Stimulated activated CD8-positive, alpha-beta memory T cell treated with anti-CD3 and anti-CD28 coated beads, Interleukin-15, amount 100 ng/mL, for 1 hour (primary cell): ENCODE measurements around the gene SLC44A1.
"Not testable (repeated sequence)": the region's sequence is repeated elsewhere in the genome, so short reads cannot be mapped to it uniquely, and the experiment has no call there.

Experiments
- DNase-seq: peaks from one replicate; pipeline ENCODE4 v3.0.0-alpha.2; 2020; ENCODE audit warnings: low read depth

The SLC44A1 gene

GRCh38 chr9:105242557-105242956 is 1.9 kb upstream of the SLC44A1 start:
- no peak for DNase-seq

- no peak for DNase-seq
Measured at GRCh38 chr9:105243015-105243686, 1.3 kb upstream of the SLC44A1 start.

GRCh38 chr9:105244734-105245028 is 230 bp downstream of the SLC44A1 start:
- DNase-seq, result no peak

GRCh38 chr9:105245029-105245890 is 809 bp downstream of the SLC44A1 start:
- peak; percentile 11 for DNase-seq

- no peak for DNase-seq
Measured at GRCh38 chr9:105245891-105246161, 1.4 kb downstream of the SLC44A1 start.

- no peak for DNase-seq
Measured at GRCh38 chr9:105246656-105247173, 2.3 kb downstream of the SLC44A1 start.

GRCh38 chr9:105248691-105249090 is 4.2 kb downstream of the SLC44A1 start:
- DNase-seq, result no peak

GRCh38 chr9:105251133-105251532 is 6.7 kb downstream of the SLC44A1 start:
- DNase-seq, result no peak

GRCh38 chr9:105251733-105252404 is 7.4 kb downstream of the SLC44A1 start:
- no peak for DNase-seq

- DNase-seq, result no peak
Measured at GRCh38 chr9:105252405-105252756, 7.9 kb downstream of the SLC44A1 start.

- DNase-seq, result no peak
Measured at GRCh38 chr9:105254226-105254625, 9.8 kb downstream of the SLC44A1 start.

GRCh38 chr9:105255421-105255820 is 11.0 kb downstream of the SLC44A1 start:
- DNase-seq, result no peak

GRCh38 chr9:105256569-105256968 is 12.1 kb downstream of the SLC44A1 start:
- DNase-seq, result not testable (repeated sequence)

- no peak for DNase-seq
Measured at GRCh38 chr9:105257809-105258208, 13.4 kb downstream of the SLC44A1 start.

- DNase-seq, result no peak
Measured at GRCh38 chr9:105258225-105258737, 13.8 kb downstream of the SLC44A1 start.

GRCh38 chr9:105259274-105259673 is 14.8 kb downstream of the SLC44A1 start:
- DNase-seq, result no peak

- DNase-seq, result no peak
Measured at GRCh38 chr9:105259731-105260612, 15.5 kb downstream of the SLC44A1 start.

- no peak for DNase-seq
Measured at GRCh38 chr9:105262497-105262896, 18.0 kb downstream of the SLC44A1 start.

- no peak for DNase-seq
Measured at GRCh38 chr9:105264380-105264779, 19.9 kb downstream of the SLC44A1 start.

- not testable (repeated sequence) for DNase-seq
Measured at GRCh38 chr9:105268254-105268653, 23.8 kb downstream of the SLC44A1 start.

- no peak for DNase-seq
Measured at GRCh38 chr9:105269593-105269992, 25.1 kb downstream of the SLC44A1 start.

- no peak for DNase-seq
Measured at GRCh38 chr9:105270711-105271110, 26.3 kb downstream of the SLC44A1 start.
